A549 treated with Mapracorat at 1 μM for 4 hours (cell line): ENCODE results near the gene PRR30. TPM values are rescaled to one million over a fixed set of nuclear protein-coding genes. Genes with fewer than 3 reads are reported as not detected.

ENCODE experiments used
- total RNA-seq: library from RNA; stranded (reverse); fragments of 200-300 nt; extraction: Qiagen RNA extraction; gene quantifications from 5 replicates; pipeline ENCODE4 v1.2.3, GENCODE V29; 2022

Gene PRR30
- not detected in 5 replicates for total RNA-seq

DNA sequence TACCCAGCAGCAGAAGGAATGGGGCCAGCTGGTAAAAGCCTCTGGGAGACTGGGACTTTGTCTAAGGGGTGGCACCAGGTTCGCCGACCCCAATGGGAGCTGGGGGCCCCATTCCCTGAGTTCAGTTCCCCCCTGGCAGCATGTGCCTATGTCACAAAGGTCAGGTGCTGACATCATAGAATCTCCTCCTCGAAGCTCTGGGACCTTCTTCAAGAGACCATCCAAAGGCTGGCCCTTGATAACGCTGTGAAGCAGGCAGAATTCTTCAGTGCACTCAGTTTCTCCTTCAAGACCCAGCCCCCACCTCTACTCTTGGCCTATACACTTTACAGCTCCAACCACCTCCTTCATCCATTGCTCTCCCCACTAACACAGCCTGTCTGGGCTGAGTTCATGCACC lies at the start of gene PRR30:
TSS of gene PRR30 (minus strand) at position 101 of the 400 bp plus-strand sequence. CDS start 1,081 bp downstream, outside the sequence.

DNA sequence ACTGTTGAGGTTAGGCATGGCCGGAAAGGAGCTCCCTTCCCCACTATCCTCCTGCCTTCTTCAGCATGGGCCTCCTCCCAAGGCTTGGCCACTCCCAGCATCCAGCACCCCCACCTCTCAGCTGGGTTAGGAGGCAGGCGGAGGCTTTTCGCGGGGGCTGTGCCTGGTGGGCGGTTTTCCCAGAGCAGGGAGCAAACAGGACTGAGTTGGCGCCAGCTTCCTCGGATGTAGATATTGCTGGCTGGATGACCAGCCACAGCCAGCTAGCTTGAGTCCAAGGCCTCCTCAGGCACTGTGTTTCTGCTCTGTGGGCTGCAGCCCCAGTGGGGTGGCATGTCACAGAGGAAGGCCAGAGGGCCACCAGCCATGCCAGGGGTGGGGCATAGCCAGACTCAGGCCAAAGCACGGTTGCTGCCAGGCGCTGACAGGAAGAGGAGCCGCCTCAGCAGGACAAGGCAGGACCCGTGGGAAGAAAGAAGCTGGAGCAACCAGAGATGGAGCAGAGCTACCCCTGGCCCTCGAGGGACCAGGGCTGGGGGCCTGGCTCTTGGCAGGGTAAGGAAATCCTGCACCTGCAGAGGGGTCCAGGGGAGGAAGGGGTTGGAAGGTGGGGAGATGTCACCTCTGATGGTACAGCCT lies 9.7 kb upstream of the PRR30 start, which contains the start of gene TCF23:
TSS of gene TCF23 (plus strand) at position 204 of the 639 bp plus-strand sequence. CDS start at position 334, 130 bp downstream.

DNA sequence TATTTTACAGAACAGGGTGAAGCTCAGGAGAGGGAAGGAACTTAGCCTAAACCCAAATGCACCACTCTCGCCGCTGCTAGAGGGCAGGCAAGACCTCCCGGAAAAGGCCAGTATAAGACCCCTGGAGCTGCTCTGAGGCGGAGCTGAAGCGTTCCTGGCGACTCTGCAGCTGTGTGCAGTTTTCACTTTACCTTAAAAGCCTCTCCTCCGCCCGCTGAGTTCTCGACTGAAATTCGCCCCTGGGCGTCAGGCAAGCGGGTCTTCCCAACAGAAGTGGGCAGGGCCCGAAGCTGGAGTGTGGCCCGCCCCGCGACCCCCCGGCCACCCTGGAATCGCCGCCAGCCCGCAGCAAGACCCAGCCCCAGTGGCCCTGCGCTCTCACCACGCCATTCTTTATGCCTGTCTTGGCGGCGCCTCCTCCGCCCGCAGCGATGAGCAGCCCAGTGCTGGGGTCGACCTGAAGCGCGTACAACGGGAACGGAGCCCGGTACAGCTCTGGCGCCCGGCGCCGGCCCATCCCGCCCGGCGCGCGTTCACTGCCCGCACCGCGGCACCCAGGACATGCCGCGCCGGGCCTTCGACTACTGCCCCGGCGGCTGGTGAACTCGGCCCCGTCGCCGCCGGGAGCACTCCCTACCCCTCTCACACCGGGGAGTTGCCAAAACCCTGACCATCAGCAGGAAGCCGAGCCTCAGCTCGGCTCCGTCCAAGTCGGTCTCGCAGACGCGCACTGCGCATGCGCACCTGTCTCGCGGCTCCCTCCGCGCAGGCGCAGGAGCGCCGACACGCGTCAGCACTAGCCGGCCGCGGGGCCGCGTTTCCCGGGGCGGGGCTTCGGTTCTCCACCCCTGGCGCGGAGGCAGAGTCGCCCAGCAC lies 5.1 kb downstream of the PRR30 start, which contains the start of gene PREB:
TSS of gene PREB (minus strand) at position 732 of the 876 bp plus-strand sequence. CDS start at position 517, 215 bp downstream.

GRCh38 chr2:27123302-27124150 lies 15.7 kb downstream of the PRR30 start, which contains the start of gene ABHD1:
TSS of gene ABHD1 (plus strand) at chr2:27123815. CDS start at chr2:27123949, 134 bp downstream.

GRCh38 chr2:27118525-27119329 lies 20.5 kb downstream of the PRR30 start, which contains the start of gene CGREF1:
TSS of gene CGREF1 (minus strand) at chr2:27119128. CDS start at chr2:27104366, 14,762 bp downstream.

Other genes starting within 250 kb of the PRR30 start
- gene MAPRE3, start 168.8 kb downstream of the PRR30 start, total RNA-seq = 9.4 to 12.8 TPM (median 10.7 TPM) in 5 replicates
- 53.5 to 68.3 TPM (median 65.9 TPM) in 5 replicates for gene TMEM214, start 106.4 kb downstream of the PRR30 start, total RNA-seq
- gene AGBL5, start 87.7 kb downstream of the PRR30 start, total RNA-seq = 28.1 to 32.0 TPM (median 30.4 TPM) in 5 replicates
- 539 to 642 TPM (median 562 TPM) in 5 replicates for gene OST4, start 67.8 kb downstream of the PRR30 start, total RNA-seq
- gene EMILIN1, start 60.8 kb downstream of the PRR30 start, total RNA-seq = 0.27 to 0.56 TPM (median 0.47 TPM) in 5 replicates
- 7.6 to 10.4 TPM (median 10.2 TPM) in 5 replicates for gene KHK, start 52.6 kb downstream of the PRR30 start, total RNA-seq
- gene CGREF1, start 20.3 kb downstream of the PRR30 start, total RNA-seq = 7.3 to 9.0 TPM (median 8.4 TPM) in 5 replicates
- 0.77 to 2.1 TPM (median 1.5 TPM) in 5 replicates for gene ABHD1, start 15.6 kb downstream of the PRR30 start, total RNA-seq
- gene PREB, start 4.8 kb downstream of the PRR30 start, total RNA-seq = 44.7 to 60.1 TPM (median 58.3 TPM) in 5 replicates
- gene TCF23, start 9.6 kb upstream of the PRR30 start, total RNA-seq = not detected in 5 replicates
- 206 to 230 TPM (median 222 TPM) in 5 replicates for gene ATRAID, start 72.6 kb upstream of the PRR30 start, total RNA-seq
- gene SLC5A6, start 72.9 kb upstream of the PRR30 start, total RNA-seq = 61.6 to 71.0 TPM (median 63.7 TPM) in 5 replicates
- 51.1 to 65.2 TPM (median 61.1 TPM) in 5 replicates for gene CAD, start 78.0 kb upstream of the PRR30 start, total RNA-seq
- gene SLC30A3, start 123.6 kb upstream of the PRR30 start, total RNA-seq = 2.1 to 4.0 TPM (median 3.3 TPM) in 5 replicates
- gene DNAJC5G, start 136.0 kb upstream of the PRR30 start, total RNA-seq = not detected in 5 replicates
- 0.70 to 1.3 TPM (median 0.91 TPM) in 5 replicates for gene TRIM54, start 143.0 kb upstream of the PRR30 start, total RNA-seq
- gene UCN, start 169.0 kb upstream of the PRR30 start, total RNA-seq = 0.30 to 2.8 TPM (median 1.4 TPM) in 5 replicates
- 76.5 to 95.8 TPM (median 85.5 TPM) in 5 replicates for gene MPV17, start 183.7 kb upstream of the PRR30 start, total RNA-seq
- gene GTF3C2, start 217.4 kb upstream of the PRR30 start, total RNA-seq = 55.1 to 62.9 TPM (median 59.6 TPM) in 5 replicates
- gene EIF2B4, start 230.9 kb upstream of the PRR30 start, total RNA-seq = 53.2 to 61.0 TPM (median 54.0 TPM) in 5 replicates
- gene SNX17, start 231.2 kb upstream of the PRR30 start, total RNA-seq = 134 to 145 TPM (median 142 TPM) in 5 replicates
- gene ZNF513, start 241.3 kb upstream of the PRR30 start, total RNA-seq = 9.7 to 14.7 TPM (median 13.5 TPM) in 5 replicates